Activated naive CD8-positive, alpha-beta T cell treated with anti-CD3 and anti-CD28 coated beads, Interleukin-2, amount 50 U/mL, for 24 hours (primary cell): ENCODE data around the gene SEC24A.
"Not testable (repeated sequence)": the region's sequence is repeated elsewhere in the genome, so short reads cannot be mapped to it uniquely, and the experiment has no call there.

ENCODE experiments used
- ATAC-seq: fragments of 150-1000 bp; cut with Tn5 transposase; one replicate; pipeline ENCODE4 v1.10.0; 2021
- DNase-seq: peaks from one replicate; pipeline ENCODE4 v3.0.0; 2021
- H3K27ac Mint-ChIP-seq: one replicate; pipeline ENCODE4 v1.8.0; 2021; ENCODE audit warnings: mild to moderate bottlenecking, mixed read lengths
- H3K27me3 Mint-ChIP-seq: one replicate; pipeline ENCODE4 v1.8.0; 2021; ENCODE audit warnings: mixed read lengths
- H3K36me3 Mint-ChIP-seq: one replicate; pipeline ENCODE4 v1.8.0; 2021; ENCODE audit warnings: low read depth, mixed read lengths
- H3K4me1 Mint-ChIP-seq: one replicate; pipeline ENCODE4 v1.8.0; 2021; ENCODE audit warnings: mixed read lengths
- H3K4me3 Mint-ChIP-seq: one replicate; pipeline ENCODE4 v1.8.0; 2021; ENCODE audit warnings: mild to moderate bottlenecking, moderate library complexity, mixed read lengths
- H3K9me3 Mint-ChIP-seq: one replicate; pipeline ENCODE4 v1.8.0; 2021; ENCODE audit warnings: mixed read lengths

SEC24A gene

DNA sequence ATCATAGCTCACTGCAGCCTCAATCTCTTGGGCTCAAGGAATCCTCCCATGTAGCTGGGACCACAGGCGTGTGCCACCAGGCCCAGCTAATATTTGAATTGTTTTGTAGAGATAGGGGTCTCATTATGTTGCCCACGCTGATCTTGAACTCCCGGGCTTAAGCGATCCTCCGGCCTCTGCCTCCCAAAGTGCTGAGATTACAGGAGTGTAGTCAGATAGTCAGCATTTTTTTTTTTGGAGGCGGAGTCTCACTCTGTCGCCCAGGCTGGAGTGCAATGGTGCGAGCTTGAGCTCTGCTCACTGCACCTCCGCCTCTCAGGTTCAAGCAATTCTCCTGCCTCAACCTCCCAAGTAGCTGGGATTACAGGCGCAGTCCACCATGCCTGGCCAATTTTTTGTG, 14.4 kb upstream of the SEC24A start:
- H3K9me3 Mint-ChIP-seq: no peaks in the 10 kb centered on the region
- ATAC-seq (no peak), DNase-seq (no peak)
- H3K27ac Mint-ChIP-seq: no peak overlapping the region
- H3K4me1 Mint-ChIP-seq: peaks cover 16% of the 10 kb centered on the region
- peaks cover 6% of the 10 kb centered on the region for H3K36me3 Mint-ChIP-seq
- peak overlapping the region; percentile 23 for H3K4me3 Mint-ChIP-seq
- H3K27me3 Mint-ChIP-seq: no peaks in the 10 kb centered on the region

DNA sequence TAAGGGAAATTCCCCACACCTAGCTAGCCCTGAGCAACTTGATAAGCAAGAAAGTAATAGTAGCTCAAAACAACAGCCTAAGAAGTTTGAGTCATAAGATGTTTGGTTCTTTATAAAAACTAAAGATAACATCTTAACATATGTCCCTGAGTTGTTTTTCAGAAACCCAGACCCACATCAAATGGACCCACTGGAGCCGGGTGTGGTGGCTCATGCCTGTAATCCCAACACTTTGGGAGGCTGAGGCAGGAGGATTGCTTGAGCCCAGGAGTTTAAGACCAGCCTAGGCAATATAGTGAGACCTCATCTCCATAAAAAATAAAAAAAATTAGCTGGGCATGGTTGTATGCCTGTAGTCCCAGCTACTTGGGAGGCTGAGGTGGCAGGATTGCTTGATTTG, 13.2 kb upstream of the SEC24A start:
- H3K4me3 Mint-ChIP-seq, H3K27ac Mint-ChIP-seq, H3K36me3 Mint-ChIP-seq, DNase-seq, H3K27me3 Mint-ChIP-seq, ATAC-seq, H3K9me3 Mint-ChIP-seq: not testable (repeated sequence)
- H3K4me1 Mint-ChIP-seq: peaks cover 16% of the 10 kb centered on the region

DNA sequence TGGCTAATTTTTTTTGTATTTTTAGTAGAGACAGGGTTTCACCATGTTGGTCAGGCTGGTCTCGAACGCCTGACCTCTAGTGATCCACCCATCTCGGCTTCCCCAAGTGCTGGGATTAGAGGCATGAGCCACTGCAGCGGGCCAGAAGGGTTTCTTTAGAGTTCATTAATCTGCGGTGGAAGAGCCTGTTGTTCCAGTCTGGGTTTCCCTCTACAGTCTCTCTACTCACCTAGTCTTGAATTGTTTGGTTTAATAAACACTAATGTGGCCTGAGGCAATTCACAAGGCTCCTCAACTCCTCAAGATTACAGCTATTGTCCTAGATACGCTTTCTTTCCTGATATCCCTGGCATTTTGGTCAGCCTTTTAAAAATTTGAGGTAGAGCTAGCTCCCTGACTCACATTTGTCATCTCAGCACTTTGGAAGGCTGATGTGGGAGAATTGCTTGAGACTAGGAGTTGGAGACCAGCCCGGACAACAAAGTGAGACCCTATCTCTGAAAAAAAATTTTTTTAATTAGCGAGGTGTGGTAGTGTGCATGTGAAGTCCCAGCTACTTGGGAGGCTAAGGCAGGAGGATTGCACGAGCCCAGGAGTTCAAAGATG, 11.4 kb upstream of the SEC24A start:
- no peaks in the 10 kb centered on the region for H3K36me3 Mint-ChIP-seq
- H3K27ac Mint-ChIP-seq: no peak overlapping the region
- no peak overlapping the region for H3K4me3 Mint-ChIP-seq
- DNase-seq (no peak), ATAC-seq (no peak)
- peaks cover 6% of the 10 kb centered on the region for H3K4me1 Mint-ChIP-seq
- no peaks in the 10 kb centered on the region for H3K9me3 Mint-ChIP-seq
- no peaks in the 10 kb centered on the region for H3K27me3 Mint-ChIP-seq

DNA sequence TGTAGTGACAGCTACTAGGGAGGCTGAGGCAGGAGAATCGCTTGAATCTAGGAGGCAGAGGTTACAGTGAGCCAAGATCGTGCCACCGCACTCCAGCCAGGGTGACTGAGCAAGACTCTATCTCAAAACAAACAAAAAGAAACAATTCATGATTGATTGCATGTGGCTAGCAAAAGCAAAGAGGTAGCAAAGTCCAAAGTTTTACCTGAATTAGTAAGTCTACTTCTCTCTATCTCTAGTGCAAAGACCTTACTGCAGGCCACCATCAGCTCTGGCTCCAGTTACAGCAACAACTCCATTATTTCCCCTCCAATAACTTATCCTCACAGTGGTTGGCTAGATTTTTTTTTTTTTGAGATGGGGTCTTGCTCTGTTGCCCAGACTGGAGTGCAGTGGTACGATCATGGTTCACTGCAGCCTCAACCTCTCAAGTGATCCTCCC, 9.8 kb upstream of the SEC24A start:
- H3K9me3 Mint-ChIP-seq: no peaks in the 10 kb centered on the region
- H3K4me1 Mint-ChIP-seq: peaks cover 6% of the 10 kb centered on the region
- no peak overlapping the region for H3K4me3 Mint-ChIP-seq
- no peaks in the 10 kb centered on the region for H3K27me3 Mint-ChIP-seq
- no peaks in the 10 kb centered on the region for H3K36me3 Mint-ChIP-seq
- no peak for ATAC-seq
- H3K27ac Mint-ChIP-seq: no peak overlapping the region
- no peak for DNase-seq

DNA sequence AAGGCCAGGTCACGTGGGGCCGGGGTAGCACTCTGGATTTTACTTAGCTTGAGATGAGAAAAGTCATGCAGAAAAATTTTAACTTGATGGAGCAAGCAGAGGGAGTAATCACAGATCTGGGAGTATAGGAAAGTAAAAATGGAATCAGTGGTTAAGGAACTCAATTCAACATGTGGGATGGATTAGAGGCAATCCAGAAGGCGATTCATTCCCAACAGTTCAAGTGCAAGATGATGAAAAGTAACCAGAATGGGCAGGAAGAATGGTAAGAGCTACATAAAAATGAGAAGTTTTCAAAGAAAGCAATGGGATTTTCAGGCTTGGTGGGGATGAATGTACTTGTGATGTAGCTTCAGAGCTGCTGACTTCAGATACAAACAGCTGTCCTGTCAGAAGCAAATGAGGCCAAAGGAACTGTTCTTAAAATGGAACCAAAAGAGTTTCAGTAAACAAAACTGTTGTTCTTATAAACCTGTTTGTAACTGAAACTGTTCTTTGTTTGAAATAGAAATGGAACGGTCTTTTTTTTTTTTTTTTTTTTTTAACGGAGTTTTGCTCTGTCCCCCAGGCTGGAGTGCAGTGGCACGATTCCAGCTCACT, 5.6 kb upstream of the SEC24A start:
- no peak for ATAC-seq
- no peak overlapping the region for H3K4me3 Mint-ChIP-seq
- H3K27me3 Mint-ChIP-seq: no peaks in the 10 kb centered on the region
- peaks cover 15% of the 10 kb centered on the region for H3K4me1 Mint-ChIP-seq
- H3K9me3 Mint-ChIP-seq: no peaks in the 10 kb centered on the region
- no peaks in the 10 kb centered on the region for H3K36me3 Mint-ChIP-seq
- no peak for DNase-seq
- H3K27ac Mint-ChIP-seq: no peak overlapping the region

DNA sequence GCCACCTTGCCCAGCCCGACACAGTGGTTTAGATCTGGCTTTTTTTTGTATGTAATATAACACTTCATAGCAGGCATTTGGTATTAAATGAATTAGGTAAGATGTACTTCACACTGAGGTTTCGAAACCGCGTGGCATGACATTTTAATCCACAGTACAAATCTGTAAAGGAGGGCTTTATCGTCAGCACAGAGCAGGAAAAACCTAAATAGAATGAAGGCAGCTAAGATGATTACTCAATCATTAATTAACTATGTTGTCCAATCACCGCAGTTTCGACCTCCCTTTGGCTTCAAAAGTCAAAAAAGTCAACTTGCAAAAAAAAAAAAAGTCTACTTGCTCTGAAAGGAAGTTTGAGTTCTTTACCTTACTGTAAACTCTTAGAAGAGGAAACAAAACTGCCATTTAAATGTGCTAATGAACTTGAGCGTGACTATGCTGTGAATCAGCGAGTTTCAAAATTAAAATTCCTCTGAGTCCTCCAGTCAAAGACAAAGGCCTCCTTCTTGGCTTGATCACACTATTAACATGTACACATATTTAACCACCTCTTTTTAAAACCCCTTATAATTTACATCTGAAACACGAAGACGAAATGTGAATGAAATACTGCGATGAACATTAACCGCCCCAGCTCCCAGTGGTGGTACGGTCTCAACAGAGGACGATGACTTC, 698 bp upstream of the SEC24A start:
- H3K27ac Mint-ChIP-seq: peak overlapping the region; percentile 97
- no peaks in the 10 kb centered on the region for H3K27me3 Mint-ChIP-seq
- H3K36me3 Mint-ChIP-seq: peaks cover 3% of the 10 kb centered on the region
- H3K4me3 Mint-ChIP-seq: peak overlapping the region; percentile 84
- H3K9me3 Mint-ChIP-seq: no peaks in the 10 kb centered on the region
- H3K4me1 Mint-ChIP-seq: peaks cover 36% of the 10 kb centered on the region
- ATAC-seq (peak; percentile 59), DNase-seq (peak; percentile 45)

DNA sequence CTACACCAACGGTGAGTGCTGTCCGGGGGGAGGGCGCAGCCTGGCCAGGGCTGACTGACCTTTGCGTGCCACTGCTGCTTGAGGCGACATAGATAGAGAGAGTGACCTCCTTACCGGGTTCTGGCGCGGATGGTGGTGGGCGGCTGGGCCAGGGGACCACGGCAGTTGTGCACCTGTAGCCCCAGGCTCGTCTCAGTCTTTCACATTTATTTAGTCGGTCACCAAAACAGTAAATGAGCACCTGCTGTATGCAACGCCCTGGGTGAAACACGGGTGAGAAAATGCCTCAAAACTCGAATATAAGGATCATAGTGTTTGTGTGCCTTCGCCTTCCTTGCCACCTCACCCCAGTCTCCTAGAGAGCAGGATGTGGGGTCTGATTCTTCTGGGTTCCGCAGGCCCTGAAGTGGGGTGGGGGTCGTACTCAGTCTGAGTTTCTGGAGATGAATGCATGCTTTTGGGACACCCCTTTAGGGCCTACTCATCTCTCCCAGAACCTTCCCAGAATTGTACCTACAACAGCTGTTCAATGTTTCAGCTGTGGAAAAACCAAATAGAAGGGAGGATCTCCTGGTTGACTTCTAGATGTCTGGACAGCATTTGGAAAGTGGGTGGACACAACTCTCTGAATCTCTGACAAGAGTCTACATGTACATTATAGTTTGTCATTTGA, 714 bp downstream of the SEC24A start:
- Mint-ChIP-seq H3K4me1 (peaks cover 38% of the 10 kb centered on the region), H3K27me3 (no peaks in the 10 kb centered on the region), H3K27ac (peak overlapping the region; percentile 97), H3K4me3 (peak overlapping the region; percentile 84), H3K36me3 (peaks cover 3% of the 10 kb centered on the region), H3K9me3 (no peaks in the 10 kb centered on the region)
- ATAC-seq: no peak
- peak; percentile 23 for DNase-seq

DNA sequence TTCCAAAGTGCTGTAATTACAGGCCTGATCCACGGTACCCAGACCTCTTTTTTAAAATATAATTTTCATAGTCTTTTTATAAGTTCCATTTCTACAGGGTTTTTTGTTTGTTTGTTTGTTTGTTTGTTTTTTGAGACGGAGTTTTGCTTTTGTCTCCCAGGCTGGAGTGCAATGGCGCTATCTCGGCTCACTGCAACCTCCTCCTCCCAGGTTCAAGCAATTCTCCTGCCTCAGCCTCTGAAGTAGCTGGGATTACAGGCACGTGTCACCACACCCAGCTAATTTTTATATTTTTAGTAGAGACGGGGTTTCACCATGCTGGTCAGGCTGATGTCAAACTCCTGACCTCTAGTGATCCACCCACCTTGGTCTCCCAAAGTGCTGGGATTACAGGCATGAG, 2.1 kb downstream of the SEC24A start:
- peak overlapping the region; percentile 84 for H3K4me3 Mint-ChIP-seq
- not testable (repeated sequence) for H3K9me3 Mint-ChIP-seq, ATAC-seq, H3K27me3 Mint-ChIP-seq, H3K36me3 Mint-ChIP-seq, DNase-seq
- H3K27ac Mint-ChIP-seq: peak overlapping the region; percentile 52
- H3K4me1 Mint-ChIP-seq: peaks cover 39% of the 10 kb centered on the region

DNA sequence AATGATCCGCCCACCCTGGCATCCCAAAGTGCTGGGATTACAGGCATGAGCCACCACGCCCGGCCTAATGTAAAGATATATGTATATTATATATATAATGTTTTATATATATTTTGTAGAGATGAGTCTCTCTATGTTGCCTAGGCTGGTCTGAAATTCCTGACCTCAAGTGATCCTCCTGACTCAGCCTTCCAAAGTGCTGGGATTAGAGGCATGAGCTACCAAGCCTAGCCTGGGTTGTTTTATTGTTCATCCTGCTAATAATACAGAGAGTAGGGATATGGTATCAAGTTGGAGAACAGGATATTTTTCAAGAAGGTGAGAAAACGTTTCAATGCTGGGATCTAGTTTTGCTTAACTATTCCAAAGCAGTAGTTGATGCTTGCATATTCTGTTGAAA, 2.9 kb downstream of the SEC24A start:
- Mint-ChIP-seq H3K4me1 (peaks cover 37% of the 10 kb centered on the region), H3K9me3 (no peaks in the 10 kb centered on the region), H3K27ac (no peak overlapping the region), H3K27me3 (no peaks in the 10 kb centered on the region), H3K4me3 (no peak overlapping the region), H3K36me3 (peaks cover 6% of the 10 kb centered on the region)
- ATAC-seq: no peak
- no peak for DNase-seq

DNA sequence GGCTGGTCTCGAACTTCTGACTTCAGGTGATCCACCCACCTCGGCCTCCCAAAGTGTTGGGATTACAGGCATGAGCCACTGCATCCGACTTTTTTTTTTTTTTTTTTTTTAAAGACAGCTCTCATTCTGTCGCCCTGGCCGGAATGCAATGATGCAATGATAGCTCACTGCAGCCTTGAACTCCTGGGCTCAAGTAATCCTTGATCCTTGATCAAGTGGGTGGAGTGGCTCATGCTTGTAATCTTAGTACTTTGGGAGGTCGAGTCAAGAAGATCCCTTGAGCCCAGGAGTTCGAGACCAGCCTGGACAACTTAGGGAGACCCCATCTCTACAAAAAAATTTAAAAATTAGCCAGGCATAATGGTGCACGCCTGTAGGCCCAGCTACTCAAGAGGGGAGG, 8.1 kb downstream of the SEC24A start:
- DNase-seq (no peak), ATAC-seq (no peak)
- Mint-ChIP-seq H3K4me1 (peaks cover 28% of the 10 kb centered on the region), H3K27me3 (no peaks in the 10 kb centered on the region), H3K9me3 (no peaks in the 10 kb centered on the region), H3K27ac (no peak overlapping the region), H3K4me3 (no peak overlapping the region), H3K36me3 (peaks cover 21% of the 10 kb centered on the region)

DNA sequence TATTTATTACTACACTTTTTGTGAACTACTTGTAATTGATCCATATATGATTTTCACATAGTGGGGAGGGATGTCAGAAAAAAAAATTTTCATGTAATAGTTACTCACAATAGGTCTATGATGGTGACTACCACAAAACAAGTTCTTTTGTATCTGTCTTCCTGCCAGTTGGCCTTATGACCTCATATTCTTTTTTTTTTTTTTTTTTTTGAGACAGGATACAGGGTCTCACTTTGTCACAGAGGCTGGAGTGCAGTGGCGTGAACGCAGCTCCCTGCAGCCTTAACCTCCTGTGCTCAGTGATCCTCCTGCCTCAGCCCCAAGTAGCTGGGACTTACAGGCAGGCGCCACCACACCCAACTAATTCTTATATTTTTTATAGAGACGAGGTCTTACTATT, 10.9 kb downstream of the SEC24A start:
- no peak overlapping the region for H3K27ac Mint-ChIP-seq

DNA sequence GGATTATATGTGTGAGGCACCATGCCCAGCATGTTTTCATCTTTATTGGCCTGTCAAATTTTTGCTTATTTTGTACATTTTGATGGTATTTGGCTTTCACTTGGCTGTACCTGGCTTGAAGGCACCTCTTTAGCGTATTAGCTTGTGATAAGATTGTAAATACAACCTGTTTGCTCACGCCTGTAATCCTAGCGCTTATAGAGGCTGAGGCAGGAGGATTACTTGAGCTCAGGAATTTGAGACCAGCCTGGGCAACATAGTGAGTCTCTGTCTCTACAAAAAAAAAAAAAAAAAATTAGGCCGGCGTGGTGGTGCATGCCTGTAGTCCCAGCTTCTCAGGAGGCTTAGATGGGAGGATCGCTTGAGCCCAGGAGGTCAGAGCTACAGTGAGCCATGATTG, 11.3 kb downstream of the SEC24A start:
- ATAC-seq: no peak
- Mint-ChIP-seq H3K4me3 (no peak overlapping the region), H3K27ac (no peak overlapping the region), H3K4me1 (peaks cover 24% of the 10 kb centered on the region), H3K36me3 (peaks cover 24% of the 10 kb centered on the region), H3K27me3 (no peaks in the 10 kb centered on the region), H3K9me3 (no peaks in the 10 kb centered on the region)
- no peak for DNase-seq

More for the DNA sequence above, 10.9 kb downstream of the SEC24A start:
- H3K4me1 Mint-ChIP-seq: peaks cover 24% of the 10 kb centered on the region
- DNase-seq (no peak), ATAC-seq (no peak)
- peaks cover 24% of the 10 kb centered on the region for H3K36me3 Mint-ChIP-seq
- H3K9me3 Mint-ChIP-seq: no peaks in the 10 kb centered on the region
- H3K4me3 Mint-ChIP-seq: no peak overlapping the region
- no peaks in the 10 kb centered on the region for H3K27me3 Mint-ChIP-seq

DNA sequence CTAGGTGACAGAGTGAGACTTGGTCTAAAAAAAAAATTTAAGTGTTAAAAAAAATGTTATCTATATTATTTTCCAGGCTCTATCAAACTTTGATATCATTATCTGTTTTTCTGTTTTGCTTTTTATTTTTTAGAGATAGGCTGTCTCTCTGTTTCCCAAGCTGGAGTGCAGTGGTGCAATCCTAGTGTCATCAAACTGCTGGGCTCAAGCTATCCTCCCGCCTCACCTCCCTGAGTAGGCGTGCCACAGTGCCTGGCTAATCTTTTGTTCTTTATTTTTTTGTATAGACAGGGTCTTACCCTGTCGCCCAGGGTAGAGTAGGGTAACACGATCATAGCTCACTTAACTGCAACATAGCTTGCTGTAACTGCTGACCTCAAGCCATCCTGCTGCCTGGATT, 14.4 kb downstream of the SEC24A start:
- H3K4me1 Mint-ChIP-seq: peaks cover 18% of the 10 kb centered on the region
- ATAC-seq (no peak), DNase-seq (no peak)
- H3K4me3 Mint-ChIP-seq: no peak overlapping the region
- H3K36me3 Mint-ChIP-seq: peaks cover 28% of the 10 kb centered on the region
- H3K9me3 Mint-ChIP-seq: no peaks in the 10 kb centered on the region
- no peaks in the 10 kb centered on the region for H3K27me3 Mint-ChIP-seq
- no peak overlapping the region for H3K27ac Mint-ChIP-seq

DNA sequence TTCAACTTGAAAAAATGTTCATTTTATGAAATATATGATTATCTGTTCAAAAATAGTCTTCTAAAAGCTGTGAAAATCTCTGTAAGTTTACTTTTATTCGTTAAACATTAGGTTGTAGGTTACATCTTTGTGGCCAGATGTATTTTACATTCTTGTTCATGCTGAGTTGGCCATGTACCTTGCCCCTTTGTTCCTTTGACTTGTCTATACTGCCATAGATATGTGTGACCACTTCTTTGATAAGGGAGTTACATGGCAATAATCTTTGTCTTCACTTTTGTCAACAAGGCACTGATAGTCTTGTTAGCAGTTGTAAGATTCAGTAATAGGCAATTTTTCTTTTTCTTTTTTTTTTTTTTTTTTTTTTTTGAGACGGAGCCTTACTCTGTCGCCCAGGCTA, 15.9 kb downstream of the SEC24A start:
- Mint-ChIP-seq H3K27me3 (no peaks in the 10 kb centered on the region), H3K27ac (no peak overlapping the region), H3K36me3 (peaks cover 23% of the 10 kb centered on the region), H3K4me3 (no peak overlapping the region), H3K4me1 (peaks cover 8% of the 10 kb centered on the region), H3K9me3 (no peaks in the 10 kb centered on the region)
- no peak for ATAC-seq
- DNase-seq: no peak

DNA sequence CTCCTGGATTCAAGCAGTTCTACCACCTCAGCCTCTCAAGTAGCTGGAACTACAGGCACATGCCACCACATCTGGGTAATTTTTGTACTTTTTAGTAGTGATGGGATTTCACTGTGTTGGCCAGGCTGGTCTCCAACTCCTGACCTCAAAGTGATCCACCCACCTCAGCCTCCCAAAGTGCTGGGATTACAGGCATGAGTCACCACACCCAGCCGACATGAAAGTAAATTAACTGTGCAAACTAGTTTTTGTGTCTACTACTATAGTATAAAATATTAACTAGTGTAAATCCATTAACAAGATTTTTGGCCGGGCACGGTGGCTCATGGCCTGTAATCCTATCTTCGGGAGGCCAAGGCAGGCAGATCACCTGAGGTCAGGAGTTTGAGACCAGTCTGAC, 25.0 kb downstream of the SEC24A start:
- ATAC-seq, H3K27me3 Mint-ChIP-seq, H3K4me3 Mint-ChIP-seq, H3K27ac Mint-ChIP-seq, DNase-seq, H3K4me1 Mint-ChIP-seq, H3K9me3 Mint-ChIP-seq: not testable (repeated sequence)
- H3K36me3 Mint-ChIP-seq: peaks cover 20% of the 10 kb centered on the region
